ENCODE results near the gene PRM2.

- no peak for TF ChIP-seq POLR2AphosphoS5 (IDR thresholded peaks at IDR 0.05; ENCODE audit: low read depth, low read length)
- TF ChIP-seq REST (IDR thresholded peaks at IDR 0.05; ENCODE audit: insufficient read depth in 1 of 2, low read depth in 2 of 2, low read length in 2 of 2) = no peak
- no peak for TF ChIP-seq TAF1 (IDR thresholded peaks at IDR 0.05; ENCODE audit: borderline replicate concordance, insufficient read depth, low read length)
- TF ChIP-seq SIN3A (IDR thresholded peaks at IDR 0.05; ENCODE audit: borderline replicate concordance, insufficient read depth, low read length) = no peak
Observed at GRCh38 chr16:11318817-11319216, 42.5 kb upstream of the PRM2 start.

All from PFSK-1 (cell line).